GM12874 (cell line): ENCODE data around the gene GPR146.

Source experiments
- CTCF ChIP-seq: IDR thresholded peaks from 2 replicates; pipeline ENCODE4 v1.5.1; 2011; ENCODE audit warnings: low read depth, mild to moderate bottlenecking, control low read depth, low read length, moderate library complexity; ENCODE audit not compliant: insufficient read depth

GPR146 gene

GRCh38 chr7:1055956-1056784 lies 11.8 kb downstream of the GPR146 start:
- no peak for TF ChIP-seq CTCF

DNA sequence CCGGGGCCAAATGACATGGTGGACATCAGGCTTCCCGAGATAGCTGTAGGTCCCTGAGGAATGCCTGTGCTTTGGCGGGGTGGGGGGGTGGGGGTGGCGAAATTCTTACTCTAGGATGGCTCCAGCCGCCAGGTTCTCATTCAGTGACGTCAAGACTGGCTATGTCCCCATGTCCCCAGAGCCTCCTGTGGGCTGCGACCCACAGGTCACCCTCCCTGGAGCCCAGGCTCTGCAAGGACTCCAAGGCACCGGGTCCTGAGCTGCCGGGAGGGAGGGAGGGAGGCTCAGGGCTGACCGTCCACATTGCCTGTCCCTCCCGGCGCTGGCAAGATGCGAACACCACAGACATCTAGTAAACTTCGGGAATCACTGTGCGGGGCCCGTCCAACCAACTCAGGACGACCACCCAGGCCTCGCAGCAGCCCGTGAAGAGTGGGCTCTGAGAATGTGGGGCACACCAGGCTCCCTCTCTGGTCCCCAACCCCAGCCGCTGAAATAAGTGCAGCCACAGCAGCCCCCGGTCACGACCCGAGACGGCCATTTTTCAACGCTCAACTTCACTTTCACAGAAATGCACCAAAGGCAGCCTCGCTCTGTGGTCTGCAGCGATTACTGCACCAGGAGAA lies 12.6 kb downstream of the GPR146 start:
- TF ChIP-seq CTCF, result no peak

DNA sequence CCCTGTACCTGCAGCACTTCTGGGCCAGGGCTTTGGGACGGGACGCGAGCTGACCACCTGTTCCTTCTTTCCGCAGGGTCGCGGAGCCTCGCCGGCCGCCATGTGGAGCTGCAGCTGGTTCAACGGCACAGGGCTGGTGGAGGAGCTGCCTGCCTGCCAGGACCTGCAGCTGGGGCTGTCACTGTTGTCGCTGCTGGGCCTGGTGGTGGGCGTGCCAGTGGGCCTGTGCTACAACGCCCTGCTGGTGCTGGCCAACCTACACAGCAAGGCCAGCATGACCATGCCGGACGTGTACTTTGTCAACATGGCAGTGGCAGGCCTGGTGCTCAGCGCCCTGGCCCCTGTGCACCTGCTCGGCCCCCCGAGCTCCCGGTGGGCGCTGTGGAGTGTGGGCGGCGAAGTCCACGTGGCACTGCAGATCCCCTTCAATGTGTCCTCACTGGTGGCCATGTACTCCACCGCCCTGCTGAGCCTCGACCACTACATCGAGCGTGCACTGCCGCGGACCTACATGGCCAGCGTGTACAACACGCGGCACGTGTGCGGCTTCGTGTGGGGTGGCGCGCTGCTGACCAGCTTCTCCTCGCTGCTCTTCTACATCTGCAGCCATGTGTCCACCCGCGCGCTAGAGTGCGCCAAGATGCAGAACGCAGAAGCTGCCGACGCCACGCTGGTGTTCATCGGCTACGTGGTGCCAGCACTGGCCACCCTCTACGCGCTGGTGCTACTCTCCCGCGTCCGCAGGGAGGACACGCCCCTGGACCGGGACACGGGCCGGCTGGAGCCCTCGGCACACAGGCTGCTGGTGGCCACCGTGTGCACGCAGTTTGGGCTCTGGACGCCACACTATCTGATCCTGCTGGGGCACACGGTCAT lies 13.3 kb downstream of the GPR146 start:
- no peak for TF ChIP-seq CTCF

DNA sequence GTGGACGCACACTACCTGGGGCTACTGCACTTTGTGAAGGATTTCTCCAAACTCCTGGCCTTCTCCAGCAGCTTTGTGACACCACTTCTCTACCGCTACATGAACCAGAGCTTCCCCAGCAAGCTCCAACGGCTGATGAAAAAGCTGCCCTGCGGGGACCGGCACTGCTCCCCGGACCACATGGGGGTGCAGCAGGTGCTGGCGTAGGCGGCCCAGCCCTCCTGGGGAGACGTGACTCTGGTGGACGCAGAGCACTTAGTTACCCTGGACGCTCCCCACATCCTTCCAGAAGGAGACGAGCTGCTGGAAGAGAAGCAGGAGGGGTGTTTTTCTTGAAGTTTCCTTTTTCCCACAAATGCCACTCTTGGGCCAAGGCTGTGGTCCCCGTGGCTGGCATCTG lies 14.0 kb downstream of the GPR146 start:
- TF ChIP-seq CTCF, result no peak

- no peak for TF ChIP-seq CTCF
Measured at GRCh38 chr7:1058821-1059199, 14.5 kb downstream of the GPR146 start.

GRCh38 chr7:1059200-1060091 lies 15.1 kb downstream of the GPR146 start:
- no peak for TF ChIP-seq CTCF
